K562 (cell line): ENCODE measurements around the gene RBMS3.

Experiments used
- ESRRA ChIP-seq: fragments of 450-650 bp; IDR thresholded peaks from 2 replicates; pipeline ENCODE4 v1.6.1; 2014; ENCODE audit warnings: low read depth, mild to moderate bottlenecking, moderate library complexity, borderline replicate concordance
- EZH2 ChIP-seq: IDR thresholded peaks from 2 replicates; pipeline ENCODE4 v1.6.1; 2012; ENCODE audit warnings: low read depth, mild to moderate bottlenecking, inconsistent platforms, low read length, borderline replicate concordance
- POLR2AphosphoS2 ChIP-seq: IDR thresholded peaks from 2 replicates; pipeline ENCODE4 v1.6.1; 2012; ENCODE audit warnings: low read length, improper control_type of control experiment
- SP1 ChIP-seq: sonication (generic); formaldehyde crosslinking; IDR thresholded peaks from 2 replicates; pipeline ENCODE4 v1.8.1; 2022; ENCODE audit warnings: mild to moderate bottlenecking, missing genetic modification reagents
- ZNF263 ChIP-seq: sonication (generic); formaldehyde crosslinking; IDR thresholded peaks from 2 replicates; pipeline ENCODE4 v1.8.0; 2022; ENCODE audit warnings: mild to moderate bottlenecking, missing genetic modification reagents, borderline replicate concordance
- TF ChIP-seq, protein P1 (sequence below), 3 experiments: IDR thresholded peaks in 2 of 3; conservative IDR thresholded peaks in 1 of 3; 2 replicates each; pipeline ENCODE4 v1.5.1; 2011 to 2012; ENCODE audit warnings: low read length in 3 of 3, mild to moderate bottlenecking in 3 of 3, control low read depth in 2 of 3, improper control_type of control experiment in 1 of 3, inconsistent platforms in 1 of 3, low read depth in 1 of 3, mixed read lengths in 1 of 3, moderate library complexity in 1 of 3; ENCODE audit not compliant: insufficient read depth in 2 of 3

DNA sequence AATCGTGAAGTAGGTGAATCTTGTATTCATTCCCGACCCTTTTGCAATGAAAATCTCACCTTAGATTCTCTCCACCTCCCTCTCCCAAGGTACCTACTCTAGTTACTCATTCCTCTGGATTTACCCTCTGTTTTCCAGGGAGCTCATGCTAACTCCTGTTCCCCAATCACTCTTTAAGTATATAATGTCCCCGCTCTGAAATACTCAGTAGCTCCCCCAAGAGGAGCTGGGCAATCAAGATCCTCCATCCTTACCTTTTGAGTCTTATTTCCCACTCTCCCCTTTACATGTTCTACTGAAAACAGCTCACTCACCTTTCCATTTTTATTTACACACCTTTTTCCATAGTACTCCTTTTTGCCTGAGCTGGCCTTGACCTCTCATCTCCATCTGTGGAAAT lies 599.9 kb downstream of the RBMS3 start:
- TF ChIP-seq ESRRA (no peak), EZH2 (no peak), POLR2AphosphoS2 (no peak), SP1 (CRISPR knock-in tag) (no peak), ZNF263 (CRISPR knock-in tag) (no peak)
- TF ChIP-seq, protein P1, sequence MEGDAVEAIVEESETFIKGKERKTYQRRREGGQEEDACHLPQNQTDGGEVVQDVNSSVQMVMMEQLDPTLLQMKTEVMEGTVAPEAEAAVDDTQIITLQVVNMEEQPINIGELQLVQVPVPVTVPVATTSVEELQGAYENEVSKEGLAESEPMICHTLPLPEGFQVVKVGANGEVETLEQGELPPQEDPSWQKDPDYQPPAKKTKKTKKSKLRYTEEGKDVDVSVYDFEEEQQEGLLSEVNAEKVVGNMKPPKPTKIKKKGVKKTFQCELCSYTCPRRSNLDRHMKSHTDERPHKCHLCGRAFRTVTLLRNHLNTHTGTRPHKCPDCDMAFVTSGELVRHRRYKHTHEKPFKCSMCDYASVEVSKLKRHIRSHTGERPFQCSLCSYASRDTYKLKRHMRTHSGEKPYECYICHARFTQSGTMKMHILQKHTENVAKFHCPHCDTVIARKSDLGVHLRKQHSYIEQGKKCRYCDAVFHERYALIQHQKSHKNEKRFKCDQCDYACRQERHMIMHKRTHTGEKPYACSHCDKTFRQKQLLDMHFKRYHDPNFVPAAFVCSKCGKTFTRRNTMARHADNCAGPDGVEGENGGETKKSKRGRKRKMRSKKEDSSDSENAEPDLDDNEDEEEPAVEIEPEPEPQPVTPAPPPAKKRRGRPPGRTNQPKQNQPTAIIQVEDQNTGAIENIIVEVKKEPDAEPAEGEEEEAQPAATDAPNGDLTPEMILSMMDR (IDR thresholded peaks at IDR 0.05 in 2 of 3, conservative IDR thresholded peaks at IDR 0.05 in 1 of 3; ENCODE audit: insufficient read depth in 2 of 3, low read depth in 1 of 3, low read length in 3 of 3), result no peak
